ENCODE data around the gene NEB.
"Not testable (repeated sequence)": the region's sequence is repeated elsewhere in the genome, so short reads cannot be mapped to it uniquely, and the experiment has no call there.

The NEB gene

GRCh38 chr2:151760139-151760650 lies 25.9 kb upstream of the NEB start:
- DNase-seq = no peak

- no peak for DNase-seq
These were observed 24.5 kb upstream of the NEB start for GRCh38 chr2:151758744-151759143.

- no peak for DNase-seq
These were observed 23.6 kb upstream of the NEB start for GRCh38 chr2:151757861-151758260.

GRCh38 chr2:151756820-151757219 lies 22.5 kb upstream of the NEB start:
- no peak for DNase-seq

GRCh38 chr2:151754253-151754897 lies 20.1 kb upstream of the NEB start:
- no peak for DNase-seq

DNA sequence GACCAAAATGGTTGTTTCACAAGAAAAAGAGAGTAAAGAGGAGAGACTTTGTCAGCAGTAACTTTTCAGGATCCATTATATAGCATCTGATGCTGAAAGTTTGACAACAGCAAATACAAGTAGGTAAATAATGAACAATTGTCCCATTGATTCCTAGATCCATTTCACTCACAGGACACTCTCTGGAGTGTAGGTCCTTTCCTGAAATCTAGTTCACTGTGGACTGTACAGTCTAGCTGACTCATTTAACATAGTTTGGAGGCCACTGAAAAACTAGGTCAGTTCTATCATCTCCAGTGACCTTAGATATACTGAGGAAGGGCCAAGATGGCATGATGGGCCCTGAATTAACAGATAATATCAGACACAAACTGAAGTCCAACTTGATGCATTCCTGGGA lies 19.3 kb upstream of the NEB start:
- no peak for DNase-seq

DNA sequence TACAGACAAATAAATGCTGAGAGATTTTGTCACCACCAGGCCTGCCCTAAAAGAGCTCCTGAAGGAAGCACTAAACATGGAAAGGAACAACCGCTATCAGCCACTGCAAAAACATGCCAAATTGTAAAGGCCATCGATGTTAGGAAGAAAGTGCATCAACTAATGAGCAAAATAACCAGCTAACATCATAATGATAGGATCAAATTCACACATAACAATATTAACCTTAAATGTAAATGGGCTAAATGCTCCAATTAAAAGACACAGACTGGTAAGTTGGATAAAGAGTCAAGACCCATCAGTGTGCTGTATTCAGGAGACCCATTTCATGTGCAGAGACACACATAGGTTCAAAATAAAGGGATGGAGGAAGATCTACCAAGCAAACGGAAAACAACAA lies 11.0 kb upstream of the NEB start:
- not testable (repeated sequence) for DNase-seq

GRCh38 chr2:151730262-151730975 lies 3.9 kb downstream of the NEB start:
- no peak for DNase-seq

- DNase-seq = no peak
These were observed 4.4 kb downstream of the NEB start for GRCh38 chr2:151729837-151730236.

DNA sequence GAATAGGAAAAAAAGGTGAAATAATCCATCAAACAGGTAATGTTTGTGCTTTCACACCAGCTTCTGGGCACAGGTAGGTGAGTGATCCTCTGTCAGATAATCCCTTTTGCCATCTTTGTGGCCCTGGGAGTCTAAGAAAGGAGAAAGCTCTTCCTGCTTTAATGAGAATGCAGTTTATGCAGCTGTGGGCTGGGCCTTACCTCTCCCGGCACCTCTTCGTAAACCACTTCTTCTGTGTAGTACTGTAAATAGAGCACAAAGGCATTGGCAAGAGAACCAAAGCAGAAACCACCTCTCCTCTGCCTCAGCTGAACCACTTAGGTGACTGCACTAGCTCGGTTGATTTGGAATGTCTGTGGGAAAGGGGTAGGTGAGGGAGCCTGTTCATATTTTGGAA lies 4.9 kb downstream of the NEB start:
- no peak for DNase-seq

- DNase-seq = no peak
These were observed 5.4 kb downstream of the NEB start for GRCh38 chr2:151728804-151729414.

- DNase-seq = no peak
These were observed 6.4 kb downstream of the NEB start for GRCh38 chr2:151727593-151728552.

GRCh38 chr2:151721161-151721560 lies 13.1 kb downstream of the NEB start:
- no peak for DNase-seq

- DNase-seq = no peak
These were observed 13.8 kb downstream of the NEB start for GRCh38 chr2:151720521-151720920.

DNA sequence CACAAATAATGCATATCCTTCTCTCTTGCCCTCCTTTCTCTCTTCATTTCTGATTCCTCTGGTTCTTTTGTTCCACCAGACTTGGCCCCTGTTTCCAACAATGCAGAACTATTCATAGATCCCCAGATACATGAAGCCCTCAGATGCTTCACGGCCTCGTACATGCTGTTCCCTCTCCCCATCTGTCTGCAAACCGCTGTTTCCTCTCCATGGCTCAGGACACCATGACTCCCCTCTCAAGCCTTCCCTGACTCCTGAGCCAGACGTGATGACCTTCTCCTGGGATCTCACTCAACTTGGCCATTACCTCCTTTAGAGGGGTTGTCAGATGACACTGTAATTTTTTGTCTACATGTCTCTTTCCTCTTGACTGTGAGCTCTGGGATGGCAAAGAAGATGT lies 15.5 kb downstream of the NEB start:
- DNase-seq = no peak

DNA sequence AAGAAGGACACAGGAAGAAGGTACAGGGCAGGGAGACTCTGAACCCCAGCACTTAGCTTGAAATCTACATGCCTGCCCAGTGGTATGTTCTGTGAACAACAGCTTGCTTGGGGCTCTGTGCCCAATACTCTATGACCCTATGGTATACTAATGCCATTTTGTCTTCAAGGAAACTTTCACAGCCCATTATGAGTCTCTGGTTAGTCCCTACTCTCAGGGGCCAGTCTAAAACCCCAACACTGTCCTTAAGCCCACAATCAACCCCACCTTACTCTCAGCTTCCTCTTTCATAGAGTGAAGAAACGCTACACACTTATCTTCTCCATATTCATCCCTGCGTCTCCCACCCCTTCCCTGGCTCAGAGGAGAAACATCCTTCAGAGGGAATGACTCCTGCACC lies 16.0 kb downstream of the NEB start:
- DNase-seq = no peak

DNA sequence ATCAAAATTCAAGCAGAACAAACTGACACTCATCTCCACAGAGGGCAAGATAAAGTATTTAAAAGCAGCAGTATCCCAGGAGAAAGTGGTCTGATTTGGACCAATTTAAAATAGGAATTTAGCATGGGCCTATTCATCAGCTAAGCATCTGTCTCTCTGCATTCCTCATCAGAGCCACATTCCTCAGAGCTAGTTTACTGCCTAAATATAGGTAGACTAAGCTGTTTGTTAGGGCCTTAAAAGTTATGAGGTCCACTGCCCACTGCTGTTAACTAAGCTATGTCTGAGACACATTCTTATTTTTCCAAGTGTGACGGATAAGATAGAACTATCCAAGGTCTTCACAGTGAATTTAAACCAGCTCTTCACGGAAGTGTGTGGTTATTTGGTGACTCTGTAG lies 17.6 kb downstream of the NEB start:
- no peak for DNase-seq

DNA sequence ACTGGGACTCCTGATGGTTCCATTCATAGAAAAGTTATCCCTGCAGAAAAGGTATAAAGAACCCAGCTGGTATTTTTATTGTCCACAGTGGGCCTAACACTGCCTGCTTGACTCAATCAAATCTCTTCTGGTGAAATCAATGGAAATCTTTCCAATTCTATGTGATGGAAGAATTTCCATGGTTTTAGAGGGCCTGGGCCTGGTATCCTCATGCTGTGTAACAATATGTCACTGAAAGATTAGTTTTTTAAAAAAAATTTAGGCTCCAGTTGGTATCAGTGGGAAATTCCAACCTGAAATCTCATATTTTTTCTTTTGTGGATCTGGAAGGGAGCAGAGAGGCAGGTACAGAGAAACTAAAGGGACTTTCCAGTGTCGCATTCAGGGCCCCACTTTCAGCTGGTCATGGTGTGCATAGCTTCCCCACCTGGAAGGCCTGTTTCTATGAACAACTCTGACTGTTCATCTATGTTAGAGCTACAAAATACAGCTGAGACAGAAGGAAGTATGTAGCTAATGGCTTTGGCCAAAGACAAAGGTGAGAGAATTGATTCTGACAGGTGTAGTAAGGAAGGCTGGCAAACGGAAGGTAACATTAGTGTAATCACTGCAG lies 20.9 kb downstream of the NEB start:
- DNase-seq = no peak

DNA sequence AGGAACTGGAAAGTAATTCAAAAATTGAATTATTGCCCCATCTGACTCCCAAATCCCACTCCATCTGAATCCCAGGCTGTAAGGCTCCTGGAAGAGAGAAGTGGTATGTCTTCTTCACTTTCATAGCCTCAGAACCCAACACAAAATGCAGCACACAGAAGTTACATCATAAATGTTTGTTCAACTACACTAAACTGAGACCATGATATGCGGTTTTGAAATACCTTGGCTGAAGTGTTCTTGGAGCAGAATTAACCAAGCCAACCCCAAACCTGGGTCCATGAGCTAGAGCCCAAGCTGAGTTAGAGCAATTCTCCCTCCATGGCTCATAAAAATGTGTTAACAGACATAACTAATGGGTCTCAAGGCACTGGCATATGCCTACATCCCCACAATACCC lies 23.3 kb downstream of the NEB start:
- DNase-seq = no peak

GRCh38 chr2:151708788-151709187 lies 25.5 kb downstream of the NEB start:
- DNase-seq = no peak

GRCh38 chr2:151707857-151708256 lies 26.4 kb downstream of the NEB start:
- DNase-seq = no peak

GRCh38 chr2:151704480-151704961 lies 29.8 kb downstream of the NEB start:
- DNase-seq = not testable (repeated sequence)

All from activated naive CD4-positive, alpha-beta T cell treated with anti-CD3 and anti-CD28 coated beads, Interleukin-2, amount 50 U/mL, for 16 hours (primary cell).